HepG2 (cell line): Measurements from ENCODE around the gene STEAP1. TPM values are rescaled to one million over a fixed set of nuclear protein-coding genes. Genes with fewer than 3 reads are reported as not detected.
A peak's percentile ranks its signal among the peaks of the same experiment; 100 is the strongest.

Source experiments
- CERS6 ChIP-seq: sonication (generic); formaldehyde crosslinking; IDR thresholded peaks from 2 replicates; pipeline ENCODE4 v1.5.0; 2020; ENCODE audit warnings: missing genetic modification reagents
- DMAP1 ChIP-seq: IDR thresholded peaks from 2 replicates; pipeline ENCODE4 v1.6.1; 2016
- GABPA ChIP-seq, 2 experiments: IDR thresholded peaks; 2 replicates each; pipeline ENCODE4 v1.6.1; 2011 to 2016; ENCODE audit warnings: low read depth in 2 of 2, low read length in 1 of 2, missing biosample characterization in 1 of 2, missing genetic modification characterization in 1 of 2
- GATAD1 ChIP-seq: IDR thresholded peaks from 2 replicates; pipeline ENCODE4 v1.6.1; 2016; ENCODE audit warnings: missing genetic modification reagents, missing compliant biosample characterization
- GLI4 ChIP-seq: sonication (generic); formaldehyde crosslinking; IDR thresholded peaks from 2 replicates; pipeline ENCODE4 v1.5.1; 2020; ENCODE audit warnings: missing genetic modification reagents, mild to moderate bottlenecking, moderate library complexity, borderline replicate concordance
- KDM5B ChIP-seq: sonication (generic); formaldehyde crosslinking; IDR thresholded peaks from 2 replicates; pipeline ENCODE4 v1.4.0; 2020; ENCODE audit warnings: missing genetic modification reagents, mild to moderate bottlenecking, borderline replicate concordance
- KLF15 ChIP-seq: sonication (generic); formaldehyde crosslinking; IDR thresholded peaks from 2 replicates; pipeline ENCODE4 v1.8.1; 2023; ENCODE audit warnings: borderline replicate concordance, mild to moderate bottlenecking, inconsistent platforms, missing genetic modification reagents, mixed read lengths
- PBX3 ChIP-seq: sonication (generic); formaldehyde crosslinking; IDR thresholded peaks from 2 replicates; pipeline ENCODE4 v1.8.1; 2023; ENCODE audit warnings: missing genetic modification reagents, inconsistent platforms, borderline replicate concordance
- RAD21 ChIP-seq: fragments of 450-650 bp; formaldehyde crosslinking; IDR thresholded peaks from 2 replicates; pipeline ENCODE4 v1.5.0; 2020; ENCODE audit warnings: mild to moderate bottlenecking
- SALL1 ChIP-seq: sonication (generic); formaldehyde crosslinking; IDR thresholded peaks from 2 replicates; pipeline ENCODE4 v1.8.0; 2022; ENCODE audit warnings: mild to moderate bottlenecking, missing genetic modification reagents
- THAP8 ChIP-seq: sonication (generic); formaldehyde crosslinking; IDR thresholded peaks from 2 replicates; pipeline ENCODE4 v1.5.1; 2020; ENCODE audit warnings: missing genetic modification reagents, mild to moderate bottlenecking, borderline replicate concordance
- THAP9 ChIP-seq: sonication (generic); formaldehyde crosslinking; IDR thresholded peaks from 2 replicates; pipeline ENCODE4; 2020; ENCODE audit warnings: missing genetic modification reagents, mild to moderate bottlenecking, borderline replicate concordance
- TSC22D2 ChIP-seq: sonication (generic); formaldehyde crosslinking; IDR thresholded peaks from 2 replicates; pipeline ENCODE4 v1.5.1; 2020; ENCODE audit warnings: missing genetic modification reagents, mild to moderate bottlenecking, borderline replicate concordance
- U2AF2 ChIP-seq: fragments of 200-400 bp; formaldehyde crosslinking; IDR thresholded peaks from 2 replicates; pipeline ENCODE4 v1.6.1; 2017; ENCODE audit warnings: low read depth, mild to moderate bottlenecking, low read length
- YEATS2 ChIP-seq: sonication (generic); formaldehyde crosslinking; IDR thresholded peaks from 2 replicates; pipeline ENCODE4 v1.4.0; 2020; ENCODE audit warnings: missing genetic modification reagents, borderline replicate concordance
- ZC3H4 ChIP-seq: sonication (generic); formaldehyde crosslinking; IDR thresholded peaks from 2 replicates; pipeline ENCODE4 v1.4.0; 2020; ENCODE audit warnings: missing genetic modification reagents, borderline replicate concordance
- ZNF326 ChIP-seq: sonication (generic); formaldehyde crosslinking; IDR thresholded peaks from 2 replicates; pipeline ENCODE4 v1.4.0; 2020; ENCODE audit warnings: missing genetic modification reagents, borderline replicate concordance
- ZNF337 ChIP-seq: sonication (generic); formaldehyde crosslinking; IDR thresholded peaks from 2 replicates; pipeline ENCODE4 v1.5.1; 2020; ENCODE audit warnings: missing genetic modification reagents, low read depth, mild to moderate bottlenecking, borderline replicate concordance
- ZNF574 ChIP-seq: sonication (generic); formaldehyde crosslinking; IDR thresholded peaks from 2 replicates; pipeline ENCODE4 v1.4.0; 2020; ENCODE audit warnings: missing genetic modification reagents
- polyA plus RNA-seq, 8 experiments: library from polyadenylated mRNA; depleted of rRNA in 3 of 8; stranded (reverse) in 7 of 8; unstranded in 1 of 8; fragments of >200 nt; fragmentation: Illumina TruSeq in 4 of 8; extraction: Trizol in 4 of 8; gene quantifications; 2 replicates each; pipeline versions ENCODE4 v1.2.1 to v1.2.3, GENCODE V29; 2011 to 2016; ENCODE audit warnings: low read depth in 4 of 8, missing spikeins in 1 of 8, mixed read lengths in 1 of 8; ENCODE audit not compliant: insufficient read depth in 1 of 8
- total RNA-seq, 5 experiments: library from RNA; depleted of rRNA; stranded (reverse); fragments of >200 nt; fragmentation: Illumina TruSeq; extraction: Trizol; gene quantifications; 2 replicates each; pipeline ENCODE4 v1.2.3, GENCODE V29; 2016; ENCODE audit warnings: low read depth in 1 of 5

The STEAP1 gene
- total and polyA plus RNA-seq, 2 of the 13 experiments (the other 11 are each of a cell fraction or from before 2014, with no cell fraction given) = 23.2 to 24.2 TPM

- TF ChIP-seq PBX3 (CRISPR knock-in tag) (no peak), TSC22D2 (CRISPR knock-in tag) (no peak), RAD21 (CRISPR knock-in tag) (no peak), GABPA (IDR thresholded peaks at IDR 0.05; ENCODE audit: low read depth, low read length) (no peak), GABPA (CRISPR knock-in tag; IDR thresholded peaks at IDR 0.05; ENCODE audit: low read depth) (no peak), THAP9 (CRISPR knock-in tag) (no peak), KLF15 (no peak), ZC3H4 (CRISPR knock-in tag) (no peak), ZNF326 (no peak), DMAP1 (no peak), YEATS2 (CRISPR knock-in tag) (no peak), KDM5B (CRISPR knock-in tag) (no peak), U2AF2 (no peak), GATAD1 (no peak), CERS6 (CRISPR knock-in tag) (no peak), ZNF574 (CRISPR knock-in tag) (no peak), THAP8 (no peak), SALL1 (CRISPR knock-in tag) (peak; percentile 54; the same call in 1 of the 2 replicates), ZNF337 (CRISPR knock-in tag) (no peak), GLI4 (CRISPR knock-in tag) (no peak)
Measured at GRCh38 chr7:90173127-90173844, 19.0 kb downstream of the STEAP1 start (continued).
